D721Med (cell line): ENCODE results near the gene CTTNBP2.

ENCODE experiments used
- DNase-seq: peaks from one replicate; pipeline ENCODE4 v3.0.0; 2011; ENCODE audit warnings: low spot score; ENCODE audit not compliant: insufficient read length
- FAIRE-seq: peaks from 2 replicates; lab custom pipeline; 2011; peaks lifted over from hg19 to GRCh38; lab: Jason Lieb, UNC
- CTCF ChIP-seq: IDR thresholded peaks from 2 replicates; pipeline ENCODE4 v1.5.1; 2012; ENCODE audit warnings: mild to moderate bottlenecking, control low read depth; ENCODE audit not compliant: insufficient read depth; ENCODE audit errors: missing control alignments

CTTNBP2 gene

GRCh38 chr7:117755136-117755535 lies 118.1 kb downstream of the CTTNBP2 start:
- DNase-seq (no peak), FAIRE-seq (no peak)
- TF ChIP-seq CTCF = no peak

- no peak for DNase-seq
- TF ChIP-seq CTCF = no peak
- FAIRE-seq = no peak
Observed at GRCh38 chr7:117751775-117752174, 121.5 kb downstream of the CTTNBP2 start.

- peak; percentile 45 for TF ChIP-seq CTCF
- DNase-seq (no peak), FAIRE-seq (no peak)
Observed at GRCh38 chr7:117750612-117751563, 122.4 kb downstream of the CTTNBP2 start.

- no peak for TF ChIP-seq CTCF
- DNase-seq (no peak), FAIRE-seq (no peak)
Observed at GRCh38 chr7:117741962-117742361, 131.3 kb downstream of the CTTNBP2 start.

GRCh38 chr7:117739085-117739484 lies 134.2 kb downstream of the CTTNBP2 start:
- FAIRE-seq (no peak), DNase-seq (no peak)
- no peak for TF ChIP-seq CTCF

GRCh38 chr7:117737926-117738325 lies 135.3 kb downstream of the CTTNBP2 start:
- no peak for FAIRE-seq
- DNase-seq = no peak
- TF ChIP-seq CTCF = no peak

GRCh38 chr7:117731455-117731854 lies 141.8 kb downstream of the CTTNBP2 start:
- DNase-seq (no peak), FAIRE-seq (no peak)
- no peak for TF ChIP-seq CTCF
